ENCODE results near the gene PSMB11. TPM values are rescaled to one million over a fixed set of nuclear protein-coding genes. Genes with fewer than 3 reads are reported as not detected.
"Not testable (repeated sequence)": the region's sequence is repeated elsewhere in the genome, so short reads cannot be mapped to it uniquely, and the experiment has no call there.

Gene PSMB11
- total RNA-seq (2014; rRNA removed; shearing (Covaris generic)): not detected in 2 replicates

- DNase-seq (ENCODE audit: low spot score): no peak
Measured at GRCh38 chr14:23042162-23042965, at the start of gene PSMB11. TSS of gene PSMB11 (plus strand) at chr14:23042212. CDS start at chr14:23042226, 14 bp downstream.

GRCh38 chr14:22993517-22993916 is 48.5 kb upstream of the PSMB11 start:
- no peak for DNase-seq (ENCODE audit: low spot score)

GRCh38 chr14:22994762-22995275 is 47.2 kb upstream of the PSMB11 start:
- peak; percentile 64 for DNase-seq (ENCODE audit: low spot score)

- DNase-seq (ENCODE audit: low spot score): no peak
Measured at GRCh38 chr14:22995889-22996625, 46.0 kb upstream of the PSMB11 start.

GRCh38 chr14:22996768-22997654 is 45.0 kb upstream of the PSMB11 start:
- DNase-seq (ENCODE audit: low spot score): no peak

GRCh38 chr14:22997676-22998323 is 44.2 kb upstream of the PSMB11 start:
- no peak for DNase-seq (ENCODE audit: low spot score)

- no peak for DNase-seq (ENCODE audit: low spot score)
Measured at GRCh38 chr14:22998329-22999012, 43.5 kb upstream of the PSMB11 start.

GRCh38 chr14:23000860-23001259 is 41.2 kb upstream of the PSMB11 start:
- no peak for DNase-seq (ENCODE audit: low spot score)

GRCh38 chr14:23002592-23002991 is 39.4 kb upstream of the PSMB11 start:
- no peak for DNase-seq (ENCODE audit: low spot score)

- DNase-seq (ENCODE audit: low spot score): not testable (repeated sequence)
Measured at GRCh38 chr14:23004274-23004673, 37.7 kb upstream of the PSMB11 start.

GRCh38 chr14:23005451-23006187 is 36.4 kb upstream of the PSMB11 start:
- DNase-seq (ENCODE audit: low spot score): no peak

GRCh38 chr14:23006188-23006534 is 35.9 kb upstream of the PSMB11 start:
- no peak for DNase-seq (ENCODE audit: low spot score)

GRCh38 chr14:23006544-23007419 is 35.2 kb upstream of the PSMB11 start:
- peak; percentile 98 for DNase-seq (ENCODE audit: low spot score)

- peak; percentile 27 for DNase-seq (ENCODE audit: low spot score)
Measured at GRCh38 chr14:23008831-23009230, 33.2 kb upstream of the PSMB11 start.

GRCh38 chr14:23009483-23009938 is 32.5 kb upstream of the PSMB11 start:
- DNase-seq (ENCODE audit: low spot score): no peak

GRCh38 chr14:23009939-23010726 is 31.9 kb upstream of the PSMB11 start, which contains the start of gene C14orf93:
TSS of gene C14orf93 (minus strand) at chr14:23010143. CDS start at chr14:22999023, 11,120 bp downstream.
- DNase-seq (ENCODE audit: low spot score): peak; percentile 53

GRCh38 chr14:23013054-23013748 is 28.8 kb upstream of the PSMB11 start:
- DNase-seq (ENCODE audit: low spot score): no peak
